ENCODE results near the gene CLTCL1.

DNA sequence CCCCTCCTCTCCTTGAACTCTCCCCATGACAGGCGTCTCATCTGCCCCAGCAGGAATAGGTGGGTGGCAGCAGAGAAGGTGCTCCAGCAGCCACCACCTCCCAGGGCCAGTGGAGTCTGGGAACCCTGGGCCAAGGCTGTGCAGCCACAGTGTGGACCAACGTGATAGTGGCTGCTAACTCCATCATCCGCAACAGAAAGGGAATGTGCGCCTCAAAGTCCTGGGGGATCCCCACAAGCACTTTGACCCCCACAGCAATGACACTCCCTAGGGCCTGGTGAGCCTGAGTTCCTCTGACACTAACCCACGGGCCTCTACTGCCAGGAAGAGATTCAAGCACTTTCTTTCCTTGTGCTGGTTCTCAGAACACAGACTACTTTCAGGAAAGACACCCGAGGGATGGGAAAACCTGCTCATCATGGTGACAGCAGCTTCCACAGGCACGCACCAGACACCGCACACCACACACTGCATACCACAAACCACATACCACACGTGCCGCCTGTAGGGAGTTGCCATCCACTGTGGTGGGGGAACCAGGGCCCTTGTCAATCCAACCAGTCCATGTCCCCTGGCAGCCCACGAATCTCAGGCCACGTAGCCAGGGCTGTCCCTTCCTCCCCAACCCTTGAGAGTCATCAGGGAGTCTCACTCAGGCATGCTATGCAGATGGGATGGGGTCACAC is 109.6 kb downstream of the CLTCL1 start:
- TF ChIP-seq CTCF (IDR thresholded peaks at IDR 0.05; ENCODE audit: low read depth, low read length, missing input control) (no peak), REST (IDR thresholded peaks at IDR 0.05) (no peak)

Data from liver (tissue), 2 donors.